Activated CD4-positive, CD25-positive, alpha-beta regulatory T cell treated with anti-CD3 and anti-CD28 coated beads, Interleukin-2, amount 50 U/mL, for 24 hours (primary cell): ENCODE data around the gene TMSB15B.
"Not testable (repeated sequence)": the region's sequence is repeated elsewhere in the genome, so short reads cannot be mapped to it uniquely, and the experiment has no call there.

ENCODE experiments used
- ATAC-seq, 2 donors: fragments of 150-1000 bp; cut with Tn5 transposase; one replicate each; pipeline ENCODE4 v1.10.0; 2021; ENCODE audit warnings: mild to moderate bottlenecking in 1 of 2, moderate library complexity in 1 of 2

The TMSB15B gene

DNA sequence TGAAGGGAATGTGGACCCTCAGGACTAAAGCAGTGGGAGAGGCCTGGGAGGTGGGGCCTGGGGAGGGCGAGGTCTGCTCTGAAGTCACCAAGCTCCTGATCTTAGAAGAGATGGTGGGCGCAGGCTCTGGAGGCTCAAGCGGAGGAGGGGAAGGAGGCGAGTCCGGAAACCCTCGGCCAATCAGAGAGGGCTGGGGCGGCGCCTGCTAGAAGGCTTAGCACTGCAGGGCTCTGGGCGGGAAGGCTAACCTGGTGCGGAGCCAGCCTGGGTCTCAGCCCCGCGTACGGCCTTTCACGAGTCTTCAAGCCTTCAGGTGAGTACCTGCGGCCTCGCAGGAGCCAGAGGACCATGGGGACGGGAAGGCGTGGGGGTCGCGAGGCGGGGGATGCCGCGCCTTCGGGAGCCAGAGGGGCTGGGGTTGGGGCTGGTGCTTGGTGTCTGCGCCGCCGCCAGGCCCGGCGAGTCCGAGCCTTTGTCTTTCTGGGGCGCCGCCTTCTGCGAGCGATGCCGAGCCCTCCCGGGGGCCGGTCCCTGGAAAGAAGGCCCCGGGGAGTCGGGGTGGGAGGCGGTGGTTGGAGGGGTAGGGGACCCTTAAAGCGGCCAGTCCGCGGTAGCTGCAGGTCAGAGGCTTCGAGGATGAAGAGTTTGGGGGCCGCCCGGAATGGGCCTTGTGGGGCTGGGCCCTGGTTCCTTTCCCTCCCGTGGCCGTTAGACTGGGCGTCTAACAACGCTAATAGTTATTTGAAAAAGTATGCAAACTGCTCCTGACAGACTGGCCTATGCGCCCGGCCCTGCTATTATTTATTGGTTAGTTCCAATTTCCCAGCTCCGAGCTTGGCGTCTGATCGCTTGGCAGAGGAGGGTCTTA lies at the start of gene TMSB15B:
Gene TMSB15B (plus strand): TSS at position 217 of the 868 bp plus-strand sequence.
- ATAC-seq = peak; percentile 99

DNA sequence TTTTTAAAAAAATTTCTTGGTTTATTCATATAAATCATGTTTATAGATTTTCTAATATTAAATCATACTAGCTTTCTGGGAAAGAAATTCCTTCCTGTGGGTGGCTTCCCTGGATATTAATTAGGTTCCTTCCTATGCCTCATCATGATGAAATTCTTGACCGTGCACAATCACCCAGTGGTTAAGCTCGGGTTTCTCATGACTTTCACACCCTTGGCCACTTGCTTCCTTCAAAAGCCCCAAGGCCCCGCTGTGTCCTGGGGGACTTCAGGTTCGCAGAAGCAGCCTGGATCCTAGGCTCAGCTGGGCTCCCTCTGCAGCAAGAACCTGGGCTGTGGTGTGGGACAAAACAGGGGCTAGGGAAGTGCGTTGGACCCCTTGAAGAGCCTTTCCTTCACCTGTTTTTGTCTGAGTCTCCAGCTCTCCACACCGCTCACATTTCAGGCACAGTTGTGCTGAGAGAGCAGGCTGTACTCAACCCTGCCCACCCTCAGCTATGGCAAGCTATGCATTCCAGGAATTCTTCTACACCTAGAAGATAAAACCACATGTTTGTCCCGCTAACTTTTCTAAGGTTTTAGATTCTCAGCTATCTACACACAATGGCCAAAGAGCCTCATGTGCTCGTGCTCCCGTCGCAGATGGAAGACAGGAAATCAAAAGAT lies 48.9 kb upstream of the TMSB15B start:
- no peak for ATAC-seq

DNA sequence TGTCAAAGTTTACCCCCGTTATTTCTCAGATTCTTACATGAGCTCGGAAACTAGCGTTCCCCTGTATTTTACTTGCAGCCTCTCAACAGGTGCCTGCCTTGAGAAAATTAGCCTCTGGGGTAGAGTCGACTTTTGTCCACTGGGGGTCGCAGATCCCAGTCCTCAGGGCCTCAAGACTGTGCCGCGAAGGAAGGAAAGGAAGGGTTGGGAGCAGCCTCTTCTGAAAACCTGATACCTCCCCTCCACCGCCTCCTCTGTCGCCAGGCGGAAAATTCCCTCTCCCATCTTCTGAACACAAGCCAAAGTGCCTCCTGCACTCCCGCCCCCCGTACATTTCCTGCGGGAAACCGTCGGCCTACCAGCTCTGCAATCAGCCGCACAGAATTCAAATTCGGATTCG lies 44.4 kb upstream of the TMSB15B start:
- peak; percentile 54 to 55 for ATAC-seq

DNA sequence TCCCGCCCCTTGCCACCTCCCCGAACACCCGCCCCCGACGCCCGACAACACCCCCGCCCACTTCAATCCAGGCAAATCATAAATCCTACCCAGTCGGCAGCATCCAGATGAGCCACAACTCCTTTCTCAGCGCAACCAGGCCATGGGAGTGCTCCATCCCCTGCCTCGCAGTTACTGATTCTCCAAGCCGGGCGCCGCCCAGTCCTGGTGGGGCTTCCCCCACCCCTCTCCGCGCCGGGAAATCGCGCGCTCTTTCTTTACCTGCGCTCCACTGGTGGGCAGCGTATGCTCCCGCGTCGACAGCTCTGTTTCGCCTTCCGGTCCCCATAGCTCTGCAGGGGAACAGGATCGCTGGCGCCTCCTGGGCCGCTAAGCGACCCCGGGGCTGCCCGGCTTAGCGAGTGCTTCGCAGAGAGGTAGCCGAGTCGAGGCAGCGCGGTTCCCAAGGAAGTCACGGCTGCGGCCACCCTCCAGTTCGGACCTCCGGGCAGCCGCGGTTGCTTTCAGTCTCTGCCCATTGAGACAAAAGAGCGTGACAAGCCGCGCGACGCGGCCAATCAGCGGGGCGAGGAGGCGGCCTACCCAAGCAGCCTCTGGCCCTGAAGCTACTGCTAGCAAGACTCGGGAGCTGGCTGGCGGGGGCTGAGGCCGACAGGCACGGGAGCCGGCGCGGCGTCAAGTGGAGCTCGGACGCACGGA lies 43.7 kb upstream of the TMSB15B start:
- peak; percentile 83 to 85 for ATAC-seq

DNA sequence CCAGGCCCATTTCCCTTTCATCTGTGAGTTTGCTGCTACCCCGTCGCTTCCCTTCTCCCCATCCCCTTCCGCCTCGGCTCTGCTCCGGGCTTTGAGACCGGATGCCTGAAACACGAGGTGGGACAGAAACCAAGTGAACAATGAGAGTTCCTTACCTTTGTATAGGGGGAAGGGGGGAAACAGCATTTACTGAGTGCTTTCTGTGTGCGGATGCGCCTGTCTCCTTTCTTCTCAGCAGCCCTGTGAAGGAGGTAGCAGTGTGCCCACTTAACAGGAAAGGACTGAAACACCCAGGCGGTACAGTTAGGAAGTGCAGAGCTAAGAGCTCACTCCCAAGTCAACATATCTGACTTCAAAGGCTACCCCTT lies 43.2 kb upstream of the TMSB15B start:
- peak; percentile 65 to 69 for ATAC-seq

DNA sequence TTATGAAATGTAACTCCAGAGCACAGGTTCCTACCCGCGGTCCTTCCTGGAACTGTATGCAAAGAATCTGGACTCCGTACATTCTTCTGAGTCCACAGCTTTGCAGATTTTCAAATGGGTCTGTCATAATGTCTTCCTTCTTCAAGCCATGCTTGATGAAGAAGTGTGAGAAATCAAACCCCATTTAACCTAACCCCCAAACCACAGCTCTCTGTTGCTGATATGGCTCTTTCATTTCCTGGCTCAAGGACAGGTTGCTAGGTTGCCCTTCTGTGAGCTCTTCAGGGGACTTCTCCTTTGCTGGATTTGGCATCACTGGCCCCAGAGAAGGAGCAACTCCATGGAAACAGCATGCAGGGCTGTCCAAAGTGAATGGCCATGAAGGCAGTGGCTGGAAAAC lies 41.9 kb upstream of the TMSB15B start:
- ATAC-seq = not testable (repeated sequence)

DNA sequence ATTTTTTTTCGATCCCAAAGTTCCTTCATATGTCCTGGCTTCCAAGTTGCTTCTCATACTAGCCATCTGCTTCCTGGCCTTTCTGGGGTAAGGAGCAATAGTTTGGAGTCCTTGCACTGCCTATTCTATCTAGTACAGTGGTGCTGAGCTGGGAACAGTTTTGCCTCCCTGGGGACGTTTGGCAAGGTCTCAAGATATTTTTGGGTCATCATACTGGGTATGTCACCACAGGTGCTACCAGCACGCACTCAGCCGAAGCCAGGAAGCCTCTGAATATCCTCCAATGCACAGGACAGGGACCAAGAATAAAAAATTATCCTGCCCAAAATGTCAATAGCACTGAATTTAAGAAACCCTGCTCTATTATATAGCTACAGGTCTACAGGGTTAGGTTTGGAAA lies 35.4 kb upstream of the TMSB15B start:
- no peak for ATAC-seq

DNA sequence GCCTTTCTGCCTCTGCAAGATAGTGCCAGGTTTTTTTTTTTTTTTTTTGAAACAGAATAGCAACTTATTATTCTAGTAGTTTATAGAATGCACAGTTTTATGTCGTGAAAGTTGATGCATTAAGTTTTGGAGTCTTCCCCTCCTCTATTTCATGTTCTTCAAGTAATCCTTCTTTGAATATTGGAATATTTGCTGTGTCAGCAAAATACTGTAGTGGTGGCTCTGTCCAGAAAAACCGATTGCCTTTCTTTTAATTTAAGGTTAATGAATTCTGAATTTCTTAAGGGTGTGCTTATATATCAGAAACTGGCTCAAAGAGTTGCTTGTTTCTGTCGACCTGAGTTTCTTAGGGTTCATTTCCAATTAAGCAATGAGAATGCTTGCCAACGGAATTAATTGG lies 34.8 kb upstream of the TMSB15B start:
- no peak for ATAC-seq

DNA sequence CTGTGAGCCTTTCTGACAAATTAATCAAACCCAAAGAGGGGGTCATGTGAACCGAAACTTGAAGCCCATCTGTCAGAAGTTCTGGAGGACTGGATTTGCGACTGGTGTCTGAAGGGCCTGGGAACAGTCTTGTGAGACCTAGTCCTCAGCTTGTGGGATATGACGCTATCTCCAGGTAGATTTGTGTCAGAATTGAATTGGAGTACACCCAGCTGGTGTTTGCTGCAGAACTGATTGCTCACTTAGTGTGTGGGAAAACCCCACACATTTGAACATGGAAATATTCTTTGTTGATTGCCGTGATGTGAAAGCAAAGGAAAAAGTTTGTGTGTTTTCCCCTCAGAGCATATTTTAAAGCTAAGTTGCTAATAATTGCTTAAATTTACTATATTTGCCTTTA lies 30.3 kb upstream of the TMSB15B start:
- peak; percentile 33 to 35 for ATAC-seq

DNA sequence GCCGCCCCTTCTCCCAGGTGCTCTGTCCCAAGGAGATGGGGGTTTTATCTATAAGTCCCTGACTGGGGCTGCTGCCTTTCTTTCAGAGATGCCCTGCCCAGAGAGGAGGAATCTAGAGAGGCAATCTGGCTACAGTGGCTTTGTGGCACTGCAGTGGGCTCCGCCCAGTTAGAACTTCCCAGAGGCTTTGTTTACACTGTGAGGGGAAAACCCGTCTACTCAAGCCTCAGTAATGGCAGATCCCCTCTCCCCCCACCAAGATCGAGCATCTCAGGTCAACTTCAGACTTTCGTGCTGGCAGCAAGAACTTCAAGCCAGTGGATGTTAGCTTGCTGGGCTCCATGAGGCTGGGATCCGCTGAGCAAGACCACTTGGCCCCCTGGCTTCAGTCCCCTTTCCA lies 22.2 kb upstream of the TMSB15B start:
- not testable (repeated sequence) for ATAC-seq

DNA sequence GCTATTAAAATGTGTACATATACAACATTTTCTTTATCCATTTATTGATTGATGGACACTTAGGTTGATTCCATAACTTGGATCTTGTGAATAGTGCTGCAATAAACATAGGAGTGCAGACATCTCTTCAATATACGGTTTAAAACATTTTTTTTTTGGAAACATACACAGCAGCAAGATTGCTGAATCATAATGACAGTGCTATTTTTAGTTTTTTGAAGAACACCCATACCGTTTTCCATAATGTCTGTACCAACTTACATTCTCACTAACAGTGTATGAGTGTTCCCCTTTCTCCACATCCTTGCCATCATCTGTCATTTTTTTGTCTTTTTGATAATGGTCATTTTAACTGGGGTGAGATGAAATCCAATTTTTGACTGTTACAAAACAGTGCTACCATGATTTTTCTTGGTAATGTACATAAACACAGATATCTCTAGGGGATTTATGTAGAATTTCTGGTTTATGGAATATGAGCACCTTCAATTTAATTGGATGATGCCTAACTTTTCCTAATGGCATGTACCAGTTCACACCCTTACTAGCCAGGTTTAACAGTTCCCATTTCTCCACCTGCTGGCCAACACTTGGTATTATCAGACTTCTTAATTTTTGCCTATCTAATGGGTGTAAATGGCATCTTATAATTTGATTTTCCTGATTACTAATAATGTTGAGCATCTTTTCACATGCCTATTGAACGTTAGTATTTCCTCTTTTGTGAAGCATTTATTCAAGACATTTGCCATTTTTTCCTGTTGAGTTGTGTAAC lies 21.0 kb upstream of the TMSB15B start:
- ATAC-seq = no peak

DNA sequence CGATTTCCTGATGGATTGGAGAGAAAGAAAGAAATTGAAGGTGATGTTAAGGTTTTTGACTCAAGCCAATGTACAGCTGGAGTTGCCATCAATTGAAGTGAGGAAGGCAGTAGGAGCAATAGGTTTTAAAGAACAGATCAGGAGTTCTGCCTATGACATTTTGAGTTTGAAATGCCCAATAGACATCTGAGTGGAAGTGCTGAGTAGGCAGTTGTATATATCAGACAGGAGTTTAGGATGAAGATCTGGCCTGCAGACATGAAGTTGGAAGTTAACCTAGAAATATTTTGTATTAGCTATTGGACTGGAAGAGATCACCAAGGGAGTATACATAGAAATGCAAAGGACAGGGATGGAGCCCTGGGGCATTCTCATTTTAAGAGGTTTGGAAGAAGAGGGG lies 12.9 kb upstream of the TMSB15B start:
- ATAC-seq = no peak

DNA sequence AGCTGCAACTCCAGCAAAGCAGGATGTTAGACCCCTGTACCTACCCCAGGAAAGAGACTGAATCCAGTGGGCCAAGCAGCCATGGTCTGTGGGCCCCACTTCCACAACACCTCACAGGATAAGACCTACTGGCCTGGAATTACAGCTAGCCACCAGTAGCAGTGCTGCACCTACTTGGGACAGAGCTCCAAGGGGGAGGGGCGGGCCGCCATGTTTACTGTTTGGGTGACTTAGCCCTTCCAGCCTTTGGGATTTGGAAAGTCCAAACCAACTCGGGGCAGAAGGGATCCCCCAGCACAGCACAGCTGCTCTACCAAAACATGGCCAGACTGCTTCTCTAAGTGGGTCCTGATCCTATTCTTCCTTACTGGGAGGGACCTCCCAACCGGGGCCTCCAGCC lies 9.1 kb upstream of the TMSB15B start:
- ATAC-seq = no peak

DNA sequence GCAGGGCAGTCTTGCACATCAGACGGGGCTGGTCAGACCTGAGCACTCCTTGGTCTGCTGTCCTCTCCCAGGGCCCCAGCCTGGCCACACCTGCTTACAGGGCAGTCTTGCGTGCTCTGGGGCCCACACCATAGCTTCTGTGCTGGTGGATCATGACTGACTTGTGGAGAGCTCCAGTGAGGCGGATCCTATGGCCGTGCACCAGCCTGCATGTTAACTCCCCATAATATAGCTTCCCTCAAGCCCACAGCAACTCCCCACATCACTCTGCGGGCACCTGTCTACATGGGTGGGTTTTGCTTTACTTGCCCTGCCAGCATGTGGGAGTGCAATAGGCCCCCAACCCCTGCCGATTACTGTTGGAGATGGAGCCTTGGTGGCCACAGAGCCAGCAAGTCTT lies 8.2 kb upstream of the TMSB15B start:
- no peak for ATAC-seq

DNA sequence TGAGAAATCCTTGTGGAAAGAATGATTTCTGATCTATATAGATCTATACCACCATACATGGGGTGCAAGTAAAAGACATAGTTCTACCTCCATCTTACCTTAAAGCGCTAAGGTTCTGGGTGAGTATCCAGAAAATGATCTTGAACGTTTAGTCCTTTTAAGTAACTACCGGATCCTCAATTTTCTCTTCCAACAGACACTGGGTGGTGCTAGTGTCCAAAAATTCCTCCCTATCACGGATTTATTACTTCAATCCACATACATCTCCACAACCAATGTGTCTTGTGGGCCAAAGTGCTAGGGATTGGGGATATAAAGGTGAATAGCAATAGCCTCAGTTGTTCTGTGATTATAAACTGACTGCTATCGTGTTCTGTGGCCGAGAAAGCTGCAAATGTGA lies 1.8 kb upstream of the TMSB15B start:
- not testable (repeated sequence) for ATAC-seq

DNA sequence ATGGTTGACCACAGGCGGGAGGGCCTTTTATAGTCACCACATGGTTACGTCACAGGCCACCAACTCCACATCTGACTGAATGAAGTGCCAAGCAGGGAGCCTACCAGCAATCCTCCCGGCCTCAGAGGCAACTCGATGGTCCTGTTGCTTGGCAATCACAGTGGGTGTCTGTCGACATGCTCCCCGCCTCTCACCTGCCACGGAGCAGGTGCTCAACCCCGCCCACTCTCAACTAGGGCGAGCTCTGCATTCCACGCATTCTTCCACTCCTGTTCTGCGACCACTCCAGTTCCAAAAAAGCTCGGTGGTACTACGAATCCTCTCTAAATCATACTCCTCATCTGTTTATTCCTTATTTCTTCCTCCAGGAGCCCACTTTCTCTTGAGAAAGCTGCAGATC lies 21.1 kb downstream of the TMSB15B start:
- ATAC-seq = not testable (repeated sequence)

DNA sequence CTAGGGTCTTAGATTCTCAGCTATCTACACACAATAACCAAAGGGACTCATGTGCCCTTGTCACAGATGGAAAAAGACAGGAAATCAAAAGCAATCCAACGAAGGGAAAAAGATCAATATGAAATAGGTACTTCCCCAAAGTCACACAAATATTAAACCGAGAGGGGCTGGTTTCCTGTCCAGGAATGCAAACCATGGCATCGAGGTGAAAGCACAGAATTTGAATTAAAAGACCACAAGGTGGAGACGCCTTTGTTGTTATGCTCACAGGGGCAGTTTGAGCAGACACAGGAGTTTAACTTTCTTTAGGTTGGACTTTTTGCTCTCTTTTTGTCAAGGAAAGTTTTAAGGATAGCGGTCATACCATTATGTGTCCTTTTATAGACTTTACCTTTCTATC lies 36.8 kb downstream of the TMSB15B start:
- no peak for ATAC-seq

DNA sequence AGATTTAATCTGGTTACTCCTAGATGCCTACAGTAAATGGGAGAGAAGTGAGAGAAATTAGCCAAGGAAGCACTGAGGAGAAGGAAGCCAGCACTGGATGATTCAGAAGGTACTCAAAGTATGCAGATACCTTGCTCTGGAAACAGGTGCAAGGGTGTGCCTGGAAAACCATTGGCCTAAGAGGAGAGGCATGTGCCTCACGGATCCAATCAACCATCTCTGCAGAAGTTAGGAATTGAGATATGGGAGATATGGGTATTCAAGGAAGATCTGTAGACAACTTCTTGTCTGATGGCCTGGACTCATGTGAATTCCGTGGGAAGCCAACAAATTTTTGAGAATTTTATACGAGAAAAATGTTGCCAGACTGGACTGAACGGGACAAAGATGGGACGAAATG lies 46.4 kb downstream of the TMSB15B start:
- no peak for ATAC-seq

DNA sequence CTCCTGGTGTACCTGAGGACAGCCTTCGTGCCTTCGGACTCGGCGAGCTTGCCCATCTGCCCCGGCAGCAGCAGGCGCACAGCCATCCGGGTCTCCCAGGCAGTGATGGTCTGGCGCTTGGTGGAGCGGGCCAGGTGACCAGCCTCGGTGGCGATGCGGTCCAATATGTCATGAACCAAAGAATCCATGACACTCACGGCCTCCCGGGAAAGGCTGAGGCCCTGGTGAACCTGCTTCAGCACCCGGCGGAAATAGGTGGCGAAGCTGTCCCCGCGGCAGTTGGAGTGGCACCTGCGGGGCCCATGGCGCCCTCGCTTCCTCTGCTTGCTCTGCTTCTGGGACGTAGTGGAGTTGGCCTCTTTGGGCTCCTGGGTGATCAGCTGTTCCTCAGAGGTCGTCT lies 50.7 kb downstream of the TMSB15B start:
- no peak for ATAC-seq

DNA sequence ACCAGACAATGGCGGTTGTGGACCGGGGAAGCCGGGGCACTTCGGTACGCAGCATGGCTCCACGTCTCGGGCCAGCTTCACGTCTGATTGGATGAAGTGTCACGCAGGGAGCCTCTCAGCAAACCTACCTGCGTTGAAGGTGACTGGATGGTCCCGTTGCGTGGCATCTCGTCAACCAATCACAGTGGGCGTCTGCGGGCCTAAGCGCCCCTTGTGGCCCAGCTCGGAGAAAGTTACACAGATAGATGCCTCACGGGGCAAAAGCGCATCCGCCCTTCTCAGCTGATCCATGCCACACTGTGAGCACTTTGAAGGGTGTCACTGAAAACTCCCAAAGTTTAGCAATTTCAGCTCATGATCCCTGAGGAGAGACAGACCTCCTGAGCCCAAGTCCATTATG lies 51.2 kb downstream of the TMSB15B start, which contains the start of gene H2BW1:
Gene H2BW1 (minus strand): TSS at position 103 of the 400 bp plus-strand sequence. CDS start 132 bp downstream, outside the sequence.
- no peak for ATAC-seq

DNA sequence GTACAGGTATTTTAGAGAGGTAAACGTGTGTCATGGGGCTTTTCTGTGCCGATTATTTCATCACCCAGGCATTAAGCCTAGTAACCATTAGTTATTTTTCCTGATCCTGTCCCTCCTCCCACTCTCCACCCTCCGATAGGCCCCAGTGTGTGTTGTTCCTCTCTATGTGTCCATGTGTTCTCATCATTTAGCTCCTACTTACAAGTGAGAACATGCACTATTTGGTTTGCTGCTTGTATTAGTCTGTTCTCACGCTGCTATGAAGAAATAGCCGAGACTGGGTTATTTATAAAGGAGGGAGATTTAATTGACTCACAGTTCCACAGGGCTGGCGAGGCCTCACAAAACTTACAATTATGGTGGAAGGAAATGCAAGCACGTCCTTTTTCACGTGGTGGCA lies 53.1 kb downstream of the TMSB15B start:
- ATAC-seq = not testable (repeated sequence)
